Trophoblast cell (in vitro differentiated cells and primary cell): ENCODE measurements around the gene MFAP3. TPM values are rescaled to one million over a fixed set of nuclear protein-coding genes. Genes with fewer than 3 reads are reported as not detected.

Experiments
- DNase-seq, 2 donors: peaks; one replicate each; pipeline ENCODE4 v3.0.0-alpha.2; 2016
- H2AFZ ChIP-seq: 2 replicates; pipeline ENCODE4 v1.6.1; 2013; ENCODE audit warnings: low read length, moderate library complexity, mild to moderate bottlenecking; ENCODE audit not compliant: insufficient read depth, poor library complexity
- H2AK5ac ChIP-seq: 2 replicates; pipeline ENCODE4 v1.6.1; 2013; ENCODE audit warnings: mild to moderate bottlenecking, low read length
- H2BK120ac ChIP-seq: 2 replicates; pipeline ENCODE4 v1.6.1; 2013; ENCODE audit warnings: low read length, mild to moderate bottlenecking, moderate library complexity; ENCODE audit not compliant: insufficient read depth, poor library complexity
- H2BK12ac ChIP-seq: 2 replicates; pipeline ENCODE4 v1.6.1; 2013; ENCODE audit warnings: mild to moderate bottlenecking, low read length, moderate library complexity
- H2BK5ac ChIP-seq: 2 replicates; pipeline ENCODE4 v1.6.1; 2013; ENCODE audit warnings: low read length, low read depth, moderate library complexity, mild to moderate bottlenecking; ENCODE audit not compliant: poor library complexity
- H3K14ac ChIP-seq: 2 replicates; pipeline ENCODE4 v1.6.1; 2013; ENCODE audit warnings: mild to moderate bottlenecking, low read length
- H3K18ac ChIP-seq: 2 replicates; pipeline ENCODE4 v1.6.1; 2013; ENCODE audit warnings: mild to moderate bottlenecking, low read length
- H3K23ac ChIP-seq: 2 replicates; pipeline ENCODE4 v1.6.1; 2013; ENCODE audit warnings: low read length
- H3K27ac ChIP-seq: 2 replicates; pipeline ENCODE4 v1.5.1; 2013; ENCODE audit warnings: low read depth, mild to moderate bottlenecking, inconsistent platforms, low read length, moderate library complexity
- H3K27me3 ChIP-seq: 2 replicates; pipeline ENCODE4 v1.6.1; 2013; ENCODE audit warnings: inconsistent platforms, mild to moderate bottlenecking, low read length, moderate library complexity; ENCODE audit not compliant: insufficient read depth
- H3K36me3 ChIP-seq, 2 experiments: 1 replicate in 1 of 2; 2 replicates in 1 of 2; pipeline ENCODE4 v1.6.1; 2013; ENCODE audit warnings: low read length in 2 of 2, mild to moderate bottlenecking in 2 of 2, moderate library complexity in 1 of 2; ENCODE audit not compliant: insufficient read depth in 2 of 2, control insufficient read depth in 1 of 2
- H3K4ac ChIP-seq: 2 replicates; pipeline ENCODE4 v1.6.1; 2013; ENCODE audit warnings: low read depth, mild to moderate bottlenecking, low read length, moderate library complexity
- H3K4me1 ChIP-seq, 2 experiments: 1 replicate in 1 of 2; 2 replicates in 1 of 2; pipeline ENCODE4 v1.6.1; 2013; ENCODE audit warnings: low read length in 2 of 2, mild to moderate bottlenecking in 2 of 2, moderate library complexity in 1 of 2; ENCODE audit not compliant: insufficient read depth in 2 of 2, control insufficient read depth in 1 of 2
- H3K4me2 ChIP-seq: 2 replicates; pipeline ENCODE4 v1.6.1; 2013; ENCODE audit warnings: inconsistent platforms, mild to moderate bottlenecking, low read length, moderate library complexity
- H3K4me3 ChIP-seq: 2 replicates; pipeline ENCODE4 v1.5.1; 2013; ENCODE audit warnings: mild to moderate bottlenecking, low read depth, low read length, inconsistent platforms
- H3K79me1 ChIP-seq: one replicate; pipeline ENCODE4 v1.6.1; 2013; ENCODE audit warnings: low read length
- H3K79me2 ChIP-seq: 2 replicates; pipeline ENCODE4 v1.6.1; 2013; ENCODE audit warnings: low read length, mild to moderate bottlenecking; ENCODE audit not compliant: control insufficient read depth, insufficient read depth, poor library complexity
- H3K9ac ChIP-seq: 2 replicates; pipeline ENCODE4 v1.6.1; 2013; ENCODE audit warnings: mild to moderate bottlenecking, low read length
- H3K9me3 ChIP-seq: 2 replicates; pipeline ENCODE4 v1.6.1; 2013; ENCODE audit warnings: low read depth, mild to moderate bottlenecking, control low read depth, inconsistent platforms, low read length; ENCODE audit not compliant: insufficient read depth
- H4K12ac ChIP-seq: 2 replicates; pipeline ENCODE4 v1.6.1; 2013; ENCODE audit warnings: low read depth, mild to moderate bottlenecking, low read length, moderate library complexity
- H4K8ac ChIP-seq: 2 replicates; pipeline ENCODE4 v1.6.1; 2013; ENCODE audit warnings: low read depth, mild to moderate bottlenecking, low read length, moderate library complexity
- H4K91ac ChIP-seq: one replicate; pipeline ENCODE4 v1.6.1; 2013; ENCODE audit warnings: low read depth, mild to moderate bottlenecking, low read length, moderate library complexity
- WGBS: extraction: QIAGEN DNeasy Blood & Tissue Kit; methylation state at CpG from one replicate; pipeline ENCODE4 v1.1.7; 2013; ENCODE audit warnings: missing lambda C conversion rate; ENCODE audit not compliant: insufficient read length, insufficient coverage; ENCODE audit errors: extremely low coverage; 5-methylcytosine and 5-hydroxymethylcytosine counted together
- polyA plus RNA-seq: library from polyadenylated mRNA; stranded (reverse); fragments of 200-250 nt; gene quantifications from 2 replicates; pipeline ENCODE4 v1.2.3, GENCODE V29; 2013

MFAP3 gene
- polyA plus RNA-seq, result 25.1 and 25.4 TPM in 2 replicates

DNA sequence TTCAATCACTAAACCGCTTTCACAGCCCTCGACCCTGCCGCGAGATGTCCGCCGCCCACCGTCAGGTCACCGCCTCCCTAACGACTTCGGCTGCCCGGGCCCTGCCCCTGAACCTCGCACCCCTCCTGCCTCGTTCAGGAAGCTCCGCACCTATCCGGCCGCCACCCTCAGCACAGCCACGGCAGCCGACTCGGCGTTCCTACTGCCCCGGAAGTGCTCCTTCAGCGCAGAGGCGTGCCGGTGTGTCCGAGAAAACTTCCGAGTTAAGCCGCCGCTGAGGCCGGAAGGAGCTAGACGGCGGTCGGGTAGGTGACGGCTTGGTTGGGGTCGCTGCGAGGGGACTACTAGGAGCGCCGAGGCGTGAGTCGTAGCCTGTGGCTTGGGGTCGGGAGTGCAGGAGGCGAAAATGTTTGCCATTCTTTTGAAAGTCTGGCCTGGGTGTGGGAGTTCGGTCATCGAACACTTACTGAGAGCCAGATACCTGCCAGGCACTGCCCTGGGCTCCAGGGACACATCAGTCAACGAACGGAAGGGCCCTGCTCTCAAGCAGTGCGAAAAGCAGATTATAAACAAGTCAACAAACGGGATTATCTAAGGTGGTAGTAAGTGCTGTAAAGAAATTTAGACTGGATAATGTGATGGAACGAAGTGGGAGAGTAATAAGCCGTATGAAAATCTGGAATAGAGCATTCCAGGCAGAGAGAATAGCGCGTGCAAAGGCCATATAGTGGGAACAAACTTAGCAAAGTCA lies at the start of gene MFAP3, which contains the start of gene FAM114A2:
Gene MFAP3, plus strand, starts transcription at position 261 of the 751 bp plus-strand sequence. CDS start 10,756 bp downstream, outside the sequence.
Gene FAM114A2, minus strand, starts transcription at position 204 of the 751 bp plus-strand sequence. CDS start 3,957 bp downstream, outside the sequence.
- peaks cover 2% of the 10 kb centered on the region for H3K79me2 ChIP-seq
- peak within 1 kb of the TSS; percentile 94 for H4K8ac ChIP-seq
- peak within 1 kb of the TSS; percentile 74 for H3K18ac ChIP-seq
- H4K91ac ChIP-seq, result peak within 1 kb of the TSS; percentile 56
- peak within 1 kb of the TSS; percentile 78 for H3K14ac ChIP-seq
- no CpG with 5 or more reads among the region's 51 CpGs for WGBS
- peaks cover 2 to 3% of the 10 kb centered on the region in 2 experiments for H3K4me1 ChIP-seq
- DNase-seq, result peak; percentile 89 to 93
- H2BK12ac ChIP-seq, result no peak within 1 kb of the TSS
- H2AK5ac ChIP-seq, result no peak within 1 kb of the TSS
- H2AFZ ChIP-seq, result peak within 1 kb of the TSS; percentile 78
- no peaks in the 10 kb centered on the region for H3K27me3 ChIP-seq
- H3K4ac ChIP-seq, result peak within 1 kb of the TSS; percentile 66
- no peak within 1 kb of the TSS for H3K23ac ChIP-seq
- peak within 1 kb of the TSS; percentile 92 for H3K4me2 ChIP-seq
- no peaks in the 10 kb centered on the region for H3K9me3 ChIP-seq
- H3K9ac ChIP-seq, result peak within 1 kb of the TSS; percentile 85
- peak within 1 kb of the TSS; percentile 32 for H2BK5ac ChIP-seq
- peak within 1 kb of the TSS; percentile 90 for H3K4me3 ChIP-seq
- peak within 1 kb of the TSS; percentile 81 for H4K12ac ChIP-seq
- no peaks in the 10 kb centered on the region for H3K36me3 ChIP-seq
- H2BK120ac ChIP-seq, result peak within 1 kb of the TSS; percentile 15
- peaks cover 4% of the 10 kb centered on the region for H3K79me1 ChIP-seq
- H3K27ac ChIP-seq, result peak within 1 kb of the TSS; percentile 34

DNA sequence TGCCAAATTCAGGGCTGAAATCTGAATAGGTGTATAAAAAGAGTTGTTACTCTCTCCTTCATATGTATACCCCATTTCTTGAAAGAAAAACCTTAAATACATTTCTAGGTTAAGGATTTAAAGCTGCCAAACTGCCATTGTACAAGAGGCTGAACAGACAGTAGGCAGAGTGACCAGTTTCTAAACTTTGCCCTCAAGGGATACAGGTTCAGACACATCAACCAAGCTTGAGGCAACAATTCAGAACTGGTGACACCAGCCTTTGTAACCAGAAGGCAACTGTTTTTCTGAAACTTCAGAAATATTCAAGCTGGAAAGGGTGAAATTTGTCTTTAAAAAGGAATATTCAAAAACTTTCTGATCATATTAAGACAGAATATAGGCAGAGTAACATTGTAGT lies 47.6 kb upstream of the MFAP3 start:
- no peak overlapping the region for H2BK12ac ChIP-seq
- H3K14ac ChIP-seq, result no peak overlapping the region
- H3K79me1 ChIP-seq, result no peaks in the 10 kb centered on the region
- H3K9ac ChIP-seq, result no peak overlapping the region
- H3K18ac ChIP-seq, result no peak overlapping the region
- no peak overlapping the region for H2AK5ac ChIP-seq
- no peak overlapping the region for H3K4ac ChIP-seq
- peaks cover 0 to 3% of the 10 kb centered on the region in 2 experiments for H3K4me1 ChIP-seq
- H3K27ac ChIP-seq, result no peak overlapping the region
- H3K79me2 ChIP-seq, result no peaks in the 10 kb centered on the region
- H3K4me3 ChIP-seq, result no peak overlapping the region
- H2BK5ac ChIP-seq, result no peak overlapping the region
- H4K12ac ChIP-seq, result no peak overlapping the region
- no peak overlapping the region for H2BK120ac ChIP-seq
- H4K91ac ChIP-seq, result no peak overlapping the region
- no peaks in the 10 kb centered on the region for H3K27me3 ChIP-seq
- H3K4me2 ChIP-seq, result no peak overlapping the region
- no peaks in the 10 kb centered on the region for H3K9me3 ChIP-seq
- peak; percentile 38 to 48 for DNase-seq
- H3K36me3 ChIP-seq, result no peaks in the 10 kb centered on the region
- H4K8ac ChIP-seq, result no peak overlapping the region
- no peak overlapping the region for H2AFZ ChIP-seq
- no peak overlapping the region for H3K23ac ChIP-seq

DNA sequence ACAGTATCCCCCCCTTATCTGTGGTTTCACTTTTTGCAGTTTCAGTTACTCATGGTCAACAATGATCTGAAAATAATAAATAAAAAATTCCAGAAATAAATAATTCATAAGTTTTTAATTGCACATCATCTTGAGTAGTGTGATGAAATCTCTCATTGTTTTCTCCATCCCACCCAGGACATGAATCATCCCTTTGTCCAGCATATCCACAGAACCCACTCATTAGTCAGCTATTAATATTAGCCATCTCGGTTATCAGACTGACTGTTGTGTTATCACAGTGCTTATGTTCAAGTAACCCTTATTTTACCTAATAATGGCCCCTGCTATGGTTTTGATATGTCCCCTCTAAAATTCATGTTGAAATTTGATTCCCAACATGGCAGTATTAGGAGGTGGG lies 40.8 kb upstream of the MFAP3 start:
- no peak overlapping the region for H2BK5ac ChIP-seq
- H3K27ac ChIP-seq, result no peak overlapping the region
- no peaks in the 10 kb centered on the region for H3K27me3 ChIP-seq
- DNase-seq, result no peak
- no peak overlapping the region for H3K9ac ChIP-seq
- H4K91ac ChIP-seq, result no peak overlapping the region
- H2AK5ac ChIP-seq, result no peak overlapping the region
- no peaks in the 10 kb centered on the region for H3K79me2 ChIP-seq
- no peak overlapping the region for H4K8ac ChIP-seq
- H3K9me3 ChIP-seq, result no peaks in the 10 kb centered on the region
- H3K36me3 ChIP-seq, result no peaks in the 10 kb centered on the region
- H3K4me1 ChIP-seq, result no peaks in the 10 kb centered on the region
- H4K12ac ChIP-seq, result no peak overlapping the region
- no peak overlapping the region for H2BK12ac ChIP-seq
- H3K4ac ChIP-seq, result no peak overlapping the region
- no peak overlapping the region for H3K18ac ChIP-seq
- H2AFZ ChIP-seq, result no peak overlapping the region
- no CpG with 5 or more reads among the region's 1 CpG for WGBS
- no peak overlapping the region for H3K14ac ChIP-seq
- H3K23ac ChIP-seq, result no peak overlapping the region
- no peak overlapping the region for H3K4me3 ChIP-seq
- no peak overlapping the region for H3K4me2 ChIP-seq
- H3K79me1 ChIP-seq, result no peaks in the 10 kb centered on the region
- H2BK120ac ChIP-seq, result no peak overlapping the region

DNA sequence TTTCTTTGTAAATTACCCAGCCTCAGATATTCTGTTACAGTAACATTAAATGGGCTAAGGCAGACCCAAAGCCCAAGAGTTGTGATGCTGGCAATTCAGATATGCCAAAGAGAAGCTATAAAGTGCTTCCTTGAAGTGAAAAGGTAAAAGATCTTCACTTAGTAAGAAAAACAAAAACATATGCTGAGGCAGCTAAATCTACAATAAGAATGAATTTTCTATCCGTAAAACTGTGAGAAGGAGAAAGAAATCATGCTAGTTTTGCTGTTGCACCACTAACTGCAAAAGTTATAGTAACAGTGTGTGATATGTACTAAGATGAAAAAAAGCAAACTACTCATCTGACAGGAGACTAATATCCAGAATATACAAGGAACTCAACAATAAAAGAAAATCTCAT lies 40.0 kb upstream of the MFAP3 start:
- no peak overlapping the region for H3K4ac ChIP-seq
- WGBS, result no CpG with 5 or more reads among the region's 1 CpG
- H2BK12ac ChIP-seq, result no peak overlapping the region

More for the DNA sequence above, 40.0 kb upstream of the MFAP3 start:
- no peak overlapping the region for H3K18ac ChIP-seq
- no peak overlapping the region for H3K14ac ChIP-seq
- no peaks in the 10 kb centered on the region for H3K9me3 ChIP-seq
- no peak overlapping the region for H3K4me3 ChIP-seq
- no peak overlapping the region for H2BK120ac ChIP-seq
- H3K27me3 ChIP-seq, result no peaks in the 10 kb centered on the region
- H4K91ac ChIP-seq, result no peak overlapping the region
- H3K27ac ChIP-seq, result no peak overlapping the region
- no peaks in the 10 kb centered on the region for H3K36me3 ChIP-seq
- H3K23ac ChIP-seq, result no peak overlapping the region
- H3K79me1 ChIP-seq, result no peaks in the 10 kb centered on the region
- no peak overlapping the region for H4K8ac ChIP-seq
- DNase-seq, result no peak
- no peak overlapping the region for H3K4me2 ChIP-seq
- H3K9ac ChIP-seq, result no peak overlapping the region
- no peak overlapping the region for H2AFZ ChIP-seq
- no peaks in the 10 kb centered on the region for H3K79me2 ChIP-seq
- no peaks in the 10 kb centered on the region for H3K4me1 ChIP-seq
- no peak overlapping the region for H4K12ac ChIP-seq
- H2AK5ac ChIP-seq, result no peak overlapping the region
- H2BK5ac ChIP-seq, result no peak overlapping the region
